ENCODE measurements around the gene ATPAF2.

DNA sequence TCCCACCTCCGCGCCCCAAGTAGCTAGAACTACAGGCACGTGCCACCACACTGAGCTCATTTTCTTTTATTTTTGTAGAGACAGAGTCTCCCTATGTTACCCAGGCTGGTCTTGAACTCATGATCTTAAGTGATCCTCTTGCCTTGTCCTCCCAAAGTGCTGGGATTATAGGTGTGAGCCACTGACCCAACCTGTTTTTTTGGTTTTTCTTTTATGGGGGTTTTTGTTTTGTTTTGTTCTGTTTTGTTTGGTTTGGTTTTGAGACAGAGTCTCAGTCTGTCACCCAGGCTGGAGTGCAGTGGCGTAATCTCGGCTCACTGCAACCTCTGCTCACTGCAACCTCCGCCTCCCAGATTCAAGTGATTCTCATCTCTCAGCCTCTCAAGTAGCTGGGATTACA lies 16.6 kb upstream of the ATPAF2 start:
- TF ChIP-seq POLR2A (IDR thresholded peaks at IDR 0.05) (no peak), POLR2AphosphoS5 (IDR thresholded peaks at IDR 0.05) (no peak), EP300 (IDR thresholded peaks at IDR 0.05) (no peak)

All from gastroesophageal sphincter (tissue), 2 donors.